C4-2B (cell line): ENCODE results near the gene RAB39B.

Experiments used
- CTCF ChIP-seq: fragments of 450-650 bp; conservative IDR thresholded peaks from 2 replicates; pipeline ENCODE4 v1.5.1; 2017; ENCODE audit warnings: mild to moderate bottlenecking
- ZFX ChIP-seq: fragments of 450-650 bp; IDR thresholded peaks from 2 replicates; pipeline ENCODE4 v1.6.1; 2017

GRCh38 chrX:155262970-155263754, 1.1 kb downstream of the RAB39B start:
- TF ChIP-seq CTCF = no peak
- no peak for TF ChIP-seq ZFX
